Smooth muscle cell (in vitro differentiated cells): Measurements from ENCODE around the gene YWHAG. TPM values are rescaled to one million over a fixed set of nuclear protein-coding genes. Genes with fewer than 3 reads are reported as not detected.
A peak's percentile ranks its signal among the peaks of the same experiment; 100 is the strongest.
"Not testable (repeated sequence)": the region's sequence is repeated elsewhere in the genome, so short reads cannot be mapped to it uniquely, and the experiment has no call there.

Source experiments
- DNase-seq: peaks from one replicate; lab custom pipeline; 2025; ENCODE audit not compliant: unreplicated experiment; lab: John Stamatoyannopoulos, UW
- H2AFZ ChIP-seq: fragments of 200-600 bp; sonication (generic); 2 replicates; pipeline ENCODE4 v1.6.0; 2016; ENCODE audit warnings: antibody characterized with exemption, low read depth, mild to moderate bottlenecking
- H3F3A ChIP-seq: fragments of 200-600 bp; sonication (generic); 2 replicates; pipeline ENCODE4 v1.6.0; 2017; ENCODE audit warnings: antibody characterized with exemption, low read depth
- H3K27ac ChIP-seq: fragments of 200-600 bp; sonication (generic); 2 replicates; pipeline ENCODE4 v1.5.1; 2016; ENCODE audit warnings: low read depth, mild to moderate bottlenecking
- H3K27me3 ChIP-seq: fragments of 200-600 bp; sonication (generic); 2 replicates; pipeline ENCODE4 v1.6.1; 2016; ENCODE audit warnings: low read depth, mild to moderate bottlenecking
- H3K36me3 ChIP-seq: fragments of 200-600 bp; sonication (generic); 2 replicates; pipeline ENCODE4 v1.5.1; 2016; ENCODE audit warnings: low read depth
- H3K4me1 ChIP-seq: fragments of 200-600 bp; sonication (generic); 2 replicates; pipeline ENCODE4 v1.5.1; 2016; ENCODE audit warnings: low read depth
- H3K4me2 ChIP-seq: fragments of 200-600 bp; sonication (generic); 2 replicates; pipeline ENCODE4 v1.6.0; 2016; ENCODE audit warnings: mild to moderate bottlenecking
- H3K4me3 ChIP-seq: fragments of 200-600 bp; sonication (generic); 2 replicates; pipeline ENCODE4 v1.5.1; 2016; ENCODE audit warnings: mild to moderate bottlenecking
- H3K79me2 ChIP-seq: fragments of 200-600 bp; sonication (generic); 2 replicates; pipeline ENCODE4 v1.6.0; 2016; ENCODE audit warnings: low read depth, mild to moderate bottlenecking
- H3K9ac ChIP-seq: fragments of 200-600 bp; sonication (generic); 2 replicates; pipeline ENCODE4 v1.6.0; 2016; ENCODE audit warnings: low read depth
- H3K9me3 ChIP-seq: fragments of 200-600 bp; sonication (generic); replicated peaks from 2 replicates; pipeline ENCODE4 v1.5.1; 2016; ENCODE audit warnings: low read depth
- H4K20me1 ChIP-seq: fragments of 200-600 bp; sonication (generic); 2 replicates; pipeline ENCODE4 v1.6.0; 2016; ENCODE audit warnings: low read depth
- WGBS: methylation state at CpG from one replicate; pipeline ENCODE4 v1.1.7; 2016; ENCODE audit warnings: low lambda C conversion rate; 5-methylcytosine and 5-hydroxymethylcytosine counted together
- polyA plus RNA-seq: library from polyadenylated mRNA; unstranded; fragments of >200 nt; fragmentation: Nextera tagmentation; extraction: Ambion mirVana; gene quantifications from 2 replicates; pipeline ENCODE4 v1.2.1, GENCODE V29; 2016
- total RNA-seq: library from RNA; depleted of rRNA; stranded (reverse); fragments of >200 nt; gene quantifications from 2 replicates; pipeline ENCODE4 v1.2.3, GENCODE V29; 2014
- TF ChIP-seq, protein P1 (sequence below): fragments of 200-600 bp; sonication (generic); IDR thresholded peaks from 2 replicates; pipeline ENCODE4 v1.5.1; 2017; ENCODE audit warnings: borderline replicate concordance, mild to moderate bottlenecking, antibody characterized with exemption; ENCODE audit not compliant: insufficient read depth, poor library complexity, severe bottlenecking

The YWHAG gene
- total and polyA plus RNA-seq, 2 experiments from 2014 or later = 17.6 to 132 TPM

- H3F3A ChIP-seq = peaks cover 16% of the 10 kb centered on the region
- no peaks in the 10 kb centered on the region for H3K79me2 ChIP-seq
- H2AFZ ChIP-seq = no peak overlapping the region
- no peak overlapping the region for H3K4me2 ChIP-seq
- WGBS = 93% methylated on average over 5 of the region's 5 CpGs
- DNase-seq = no peak
- no peaks in the 10 kb centered on the region for H3K27me3 ChIP-seq
- H3K9me3 ChIP-seq = no peaks in the 10 kb centered on the region
- TF ChIP-seq, protein P1, sequence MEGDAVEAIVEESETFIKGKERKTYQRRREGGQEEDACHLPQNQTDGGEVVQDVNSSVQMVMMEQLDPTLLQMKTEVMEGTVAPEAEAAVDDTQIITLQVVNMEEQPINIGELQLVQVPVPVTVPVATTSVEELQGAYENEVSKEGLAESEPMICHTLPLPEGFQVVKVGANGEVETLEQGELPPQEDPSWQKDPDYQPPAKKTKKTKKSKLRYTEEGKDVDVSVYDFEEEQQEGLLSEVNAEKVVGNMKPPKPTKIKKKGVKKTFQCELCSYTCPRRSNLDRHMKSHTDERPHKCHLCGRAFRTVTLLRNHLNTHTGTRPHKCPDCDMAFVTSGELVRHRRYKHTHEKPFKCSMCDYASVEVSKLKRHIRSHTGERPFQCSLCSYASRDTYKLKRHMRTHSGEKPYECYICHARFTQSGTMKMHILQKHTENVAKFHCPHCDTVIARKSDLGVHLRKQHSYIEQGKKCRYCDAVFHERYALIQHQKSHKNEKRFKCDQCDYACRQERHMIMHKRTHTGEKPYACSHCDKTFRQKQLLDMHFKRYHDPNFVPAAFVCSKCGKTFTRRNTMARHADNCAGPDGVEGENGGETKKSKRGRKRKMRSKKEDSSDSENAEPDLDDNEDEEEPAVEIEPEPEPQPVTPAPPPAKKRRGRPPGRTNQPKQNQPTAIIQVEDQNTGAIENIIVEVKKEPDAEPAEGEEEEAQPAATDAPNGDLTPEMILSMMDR = no peak
- no peaks in the 10 kb centered on the region for H3K36me3 ChIP-seq
- H4K20me1 ChIP-seq = peaks cover 10% of the 10 kb centered on the region
- peaks cover 15% of the 10 kb centered on the region for H3K4me1 ChIP-seq
- no peak overlapping the region for H3K9ac ChIP-seq
- no peak overlapping the region for H3K4me3 ChIP-seq
- H3K27ac ChIP-seq = no peak overlapping the region
Observed at GRCh38 chr7:76315364-76315763, 43.4 kb downstream of the YWHAG start.

DNA sequence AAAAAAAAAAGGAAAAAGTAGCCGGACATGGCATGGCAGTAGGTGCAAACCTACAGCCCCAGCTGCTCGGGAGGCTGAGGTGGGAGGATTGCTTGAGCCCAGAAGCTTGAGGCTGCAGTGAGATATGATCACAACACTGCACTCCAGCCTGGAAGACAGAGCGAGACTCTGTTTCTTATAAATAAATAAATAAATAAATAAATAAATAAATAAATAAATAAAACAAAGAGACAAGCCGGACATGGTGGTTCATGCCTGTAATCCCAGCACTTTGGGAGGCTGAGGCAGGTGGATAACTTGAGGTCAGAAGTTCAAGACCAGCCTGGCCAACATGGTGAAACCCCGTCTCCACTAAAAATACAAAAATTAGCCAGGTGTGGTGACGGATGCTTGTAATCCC lies 44.1 kb downstream of the YWHAG start:
- not testable (repeated sequence) for H3K4me2 ChIP-seq, H2AFZ ChIP-seq, H3K27ac ChIP-seq, H3K36me3 ChIP-seq, H3K4me3 ChIP-seq, H3K27me3 ChIP-seq, DNase-seq, H3K9me3 ChIP-seq, H4K20me1 ChIP-seq, H3K79me2 ChIP-seq, H3K9ac ChIP-seq
- peaks cover 10% of the 10 kb centered on the region for H3F3A ChIP-seq
- 82% methylated on average over 6 of the region's 6 CpGs for WGBS
- peaks cover 15% of the 10 kb centered on the region for H3K4me1 ChIP-seq

DNA sequence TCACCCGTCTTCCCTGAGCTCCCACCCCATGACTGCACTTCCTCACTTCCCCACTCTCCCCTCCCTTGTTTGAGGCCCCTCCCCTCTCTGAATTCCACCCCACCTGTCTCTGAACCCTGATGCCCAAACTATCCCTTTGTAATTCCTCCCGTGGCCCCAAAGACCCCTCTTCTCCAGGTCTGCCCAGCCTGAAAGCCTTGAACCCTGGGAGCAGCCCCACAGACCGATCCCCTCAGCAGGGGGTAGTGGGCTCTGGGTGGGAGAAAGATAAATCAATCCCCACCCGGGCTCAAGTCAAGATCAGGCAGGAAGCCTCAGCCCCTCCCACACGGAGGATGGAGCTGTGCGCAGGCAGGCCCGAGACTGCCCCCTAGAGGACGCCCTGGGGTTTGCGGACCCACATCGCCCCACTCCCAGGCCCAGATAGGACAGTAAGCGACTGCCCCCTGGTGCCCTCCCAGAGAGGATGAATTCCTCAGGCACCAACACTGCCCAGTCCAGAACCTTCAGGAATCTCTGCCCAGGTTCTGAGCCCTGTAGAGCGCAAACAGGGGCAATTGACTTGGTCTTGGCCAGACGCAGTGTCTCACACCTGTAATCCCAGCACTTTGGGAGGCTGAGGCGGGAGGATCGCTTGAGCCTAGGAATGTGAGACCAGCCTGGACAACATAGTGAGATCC lies 44.6 kb downstream of the YWHAG start:
- 7% methylated on average over 15 of the region's 15 CpGs for WGBS
- Histone ChIP-seq H3K79me2 (no peaks in the 10 kb centered on the region), H2AFZ (no peak overlapping the region), H3K27me3 (no peaks in the 10 kb centered on the region), H3K4me1 (peaks cover 12% of the 10 kb centered on the region), H3K4me2 (no peak overlapping the region), H3K36me3 (no peaks in the 10 kb centered on the region), H4K20me1 (peaks cover 2% of the 10 kb centered on the region), H3K9me3 (no peaks in the 10 kb centered on the region), H3F3A (peaks cover 5% of the 10 kb centered on the region), H3K9ac (no peak overlapping the region), H3K27ac (no peak overlapping the region), H3K4me3 (no peak overlapping the region)
- DNase-seq = peak; percentile 91
- TF ChIP-seq, protein P1 = peak; percentile 99

GRCh38 chr7:76311838-76312237 lies 47.0 kb downstream of the YWHAG start:
- H3F3A ChIP-seq = not testable (repeated sequence)

More at GRCh38 chr7:76311838-76312237, 47.0 kb downstream of the YWHAG start:
- H3K79me2 ChIP-seq, H3K4me3 ChIP-seq, H3K4me2 ChIP-seq, H2AFZ ChIP-seq, H3K4me1 ChIP-seq, H3K27ac ChIP-seq, H3K9me3 ChIP-seq, DNase-seq, H4K20me1 ChIP-seq, H3K36me3 ChIP-seq, H3K27me3 ChIP-seq, H3K9ac ChIP-seq: not testable (repeated sequence)
- over 99% methylated on average over 6 of the region's 6 CpGs for WGBS
